Stimulated activated CD4-positive, alpha-beta T cell treated with anti-CD3 and anti-CD28 coated beads, TNF-alpha, amount 100 ng/mL, for 1 hour (primary cell): ENCODE results near the gene OR52I2.

Experiments used
- DNase-seq, 3 donors: peaks; one replicate each; pipeline ENCODE4 v3.0.0-alpha.2; 2020; ENCODE audit warnings: low read depth in 3 of 3, low spot score in 1 of 3

OR52I2 gene

DNA sequence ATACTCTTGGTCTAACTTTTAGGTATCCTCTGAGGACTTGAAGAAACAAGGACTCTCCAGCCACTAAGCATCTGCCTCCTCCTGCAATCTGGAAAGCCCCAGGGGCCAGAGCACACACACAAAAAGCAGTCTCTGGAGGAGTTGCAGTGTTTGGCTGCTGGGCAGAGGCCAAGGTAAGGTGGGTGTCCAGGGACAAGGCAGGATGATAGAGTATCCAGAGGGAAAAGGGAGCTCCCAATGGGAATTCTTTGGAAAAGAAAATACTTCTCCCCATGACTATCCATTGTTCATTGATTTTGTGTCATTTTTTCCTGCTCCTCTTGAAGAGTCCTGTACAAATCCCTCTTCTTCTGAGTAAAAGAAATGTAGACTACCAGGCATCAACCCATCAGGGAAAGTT, at the start of gene OR52I2:
TSS of gene OR52I2 (plus strand) at position 301 of the 400 bp plus-strand sequence.
- DNase-seq = no peak

DNA sequence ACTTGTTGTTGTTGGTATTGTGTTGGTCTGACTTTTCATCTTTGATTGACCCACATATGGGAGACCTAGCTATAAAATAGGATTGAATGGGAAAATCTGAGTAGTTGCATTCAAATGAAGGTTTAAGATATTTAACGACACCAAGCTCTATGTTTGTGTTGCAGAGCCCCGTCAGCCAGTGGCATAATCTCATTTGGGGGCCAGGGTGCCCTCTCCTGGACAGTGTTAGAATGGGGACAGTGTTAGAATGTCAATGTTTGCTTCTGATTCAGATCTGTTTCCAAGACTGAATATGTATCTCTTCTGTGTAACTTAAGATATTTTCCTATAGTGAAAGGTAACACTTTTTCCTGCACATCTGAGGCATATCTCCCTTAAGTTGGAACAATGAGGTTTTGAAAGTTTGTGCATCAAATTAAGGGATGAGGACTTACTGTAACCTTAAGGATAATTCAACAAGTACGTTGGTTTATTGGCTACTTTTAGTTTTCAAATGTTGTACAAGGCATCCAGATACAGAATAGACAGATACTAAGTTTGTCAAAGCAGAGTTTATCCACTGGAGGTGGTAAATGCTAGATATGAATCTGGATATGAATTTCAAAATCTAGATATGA, 41.8 kb upstream of the OR52I2 start:
- peak in 2 of 3 donors; percentile 8 to 37 for DNase-seq

DNA sequence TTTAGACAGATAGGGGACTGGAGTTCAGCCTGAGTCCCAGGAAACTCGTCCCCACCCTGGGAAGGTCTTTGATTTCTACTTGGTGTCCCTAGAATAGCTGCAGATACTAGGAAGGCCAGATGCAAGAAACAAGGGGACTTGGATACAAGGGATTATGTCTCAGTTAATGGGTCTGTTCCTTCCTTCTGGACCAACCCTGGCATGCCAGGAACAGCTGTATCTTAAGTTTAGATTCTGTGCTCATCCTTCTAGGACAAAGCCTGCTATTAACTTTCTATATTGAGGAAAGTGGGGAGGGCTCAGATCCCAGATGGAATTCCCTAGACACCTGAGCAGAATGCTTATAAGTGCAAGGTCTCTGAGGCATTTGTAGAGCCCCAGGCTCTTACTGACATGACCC, 40.5 kb upstream of the OR52I2 start:
- no peak for DNase-seq

GRCh38 chr11:4543561-4543960, 38.0 kb upstream of the OR52I2 start:
- DNase-seq = no peak

- no peak for DNase-seq
These were observed 36.7 kb upstream of the OR52I2 start, which contains the start of gene OR52M1 for GRCh38 chr11:4544891-4545290. TSS of gene OR52M1 (plus strand) at chr11:4545191. CDS start at chr11:4545191, 0 bp downstream.

- no peak for DNase-seq
These were observed 34.7 kb upstream of the OR52I2 start for GRCh38 chr11:4546878-4547277.

- no peak for DNase-seq
These were observed 34.1 kb upstream of the OR52I2 start for GRCh38 chr11:4547416-4547815.

DNA sequence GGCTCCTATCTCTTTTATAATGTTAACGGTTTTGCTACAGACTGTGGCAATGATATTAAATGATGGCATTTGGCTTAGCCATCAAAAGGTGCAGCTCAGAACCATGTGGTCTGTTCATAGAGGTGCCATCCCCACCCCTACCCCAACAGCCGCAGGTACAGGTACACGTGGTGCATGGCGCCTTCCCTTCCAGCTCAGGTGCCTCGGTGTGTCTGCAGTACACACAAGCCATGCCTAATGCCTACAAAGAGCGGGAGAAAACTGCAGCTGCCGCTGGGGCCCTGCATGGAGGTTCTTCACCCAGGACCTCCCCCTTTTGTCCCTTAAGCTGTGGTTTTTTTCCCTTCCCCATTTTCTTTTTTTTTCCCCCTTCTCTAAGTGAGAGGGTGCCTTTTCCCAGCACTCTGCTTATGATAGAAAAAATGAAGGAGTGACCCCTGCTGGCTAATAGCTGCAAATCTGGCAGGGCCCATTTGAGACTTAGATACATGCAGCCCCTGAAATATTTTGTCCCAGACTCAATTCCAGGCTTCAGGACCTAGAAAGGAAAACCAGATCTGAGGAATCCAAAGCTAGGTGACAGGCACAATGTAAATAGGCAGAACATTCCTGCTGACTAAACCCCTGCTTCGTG, 30.1 kb upstream of the OR52I2 start:
- DNase-seq = no peak

- no peak for DNase-seq
These were observed 21.8 kb upstream of the OR52I2 start for GRCh38 chr11:4559527-4560440.

DNA sequence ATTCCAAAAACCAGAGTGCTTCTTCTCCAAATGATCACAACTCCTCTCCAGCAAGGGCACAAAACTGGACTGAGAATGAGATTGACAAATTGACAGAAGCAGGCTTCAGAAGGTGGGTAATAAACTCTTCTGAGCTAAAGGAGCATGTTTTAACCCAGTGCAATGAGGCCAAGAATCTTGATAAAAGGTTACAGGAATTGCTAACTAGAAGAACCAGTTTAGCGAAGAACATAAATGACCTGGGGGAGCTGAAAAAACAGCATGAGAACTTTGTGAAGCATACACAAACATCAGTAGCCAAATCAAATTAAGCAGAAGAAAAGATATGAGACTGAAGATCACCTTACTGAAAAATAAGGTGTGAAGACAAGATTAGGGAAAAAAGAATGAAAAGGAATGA, 21.1 kb upstream of the OR52I2 start:
- no peak for DNase-seq

GRCh38 chr11:4565371-4565770, 16.2 kb upstream of the OR52I2 start:
- DNase-seq = no peak

GRCh38 chr11:4569075-4569474, 12.5 kb upstream of the OR52I2 start:
- DNase-seq = no peak

GRCh38 chr11:4576880-4577279, 4.7 kb upstream of the OR52I2 start:
- no peak for DNase-seq

DNA sequence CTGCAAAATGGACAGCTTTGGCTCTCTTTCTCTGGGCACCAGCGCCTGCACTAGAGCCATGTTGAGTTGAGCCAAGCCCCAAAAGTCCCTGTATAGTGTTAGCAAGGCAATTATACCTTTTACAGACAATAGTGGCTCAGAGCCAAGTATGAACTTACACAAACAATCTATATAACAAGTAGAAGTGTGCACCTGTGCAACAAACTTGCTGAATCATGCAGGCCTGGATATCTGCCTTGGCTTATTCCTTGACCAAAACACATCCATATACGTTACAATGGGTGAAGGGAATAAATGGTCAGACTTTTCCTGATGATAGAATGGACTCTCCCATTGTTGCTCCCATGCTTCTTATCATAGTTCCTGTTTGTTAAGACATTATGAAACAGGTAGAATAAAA, 3.8 kb upstream of the OR52I2 start:
- no peak for DNase-seq

DNA sequence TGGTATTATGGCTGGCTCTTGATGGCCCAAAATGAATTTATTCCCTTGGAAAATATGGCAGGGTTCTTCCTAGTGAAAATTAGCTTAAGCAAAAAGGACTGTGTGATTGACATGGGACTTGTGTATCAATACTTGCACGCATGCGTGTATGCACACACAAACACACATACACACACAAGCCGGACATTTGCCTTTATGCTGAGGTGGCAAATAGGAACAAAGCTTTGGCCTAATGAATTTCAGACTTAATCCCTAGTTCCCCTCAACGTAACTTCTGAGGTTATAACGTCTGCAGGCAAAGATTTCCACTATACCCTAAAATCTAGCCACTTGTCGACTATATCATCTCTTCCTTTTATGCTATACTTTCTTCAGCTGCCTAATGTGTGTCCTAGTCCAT, 2.9 kb upstream of the OR52I2 start:
- DNase-seq = no peak

DNA sequence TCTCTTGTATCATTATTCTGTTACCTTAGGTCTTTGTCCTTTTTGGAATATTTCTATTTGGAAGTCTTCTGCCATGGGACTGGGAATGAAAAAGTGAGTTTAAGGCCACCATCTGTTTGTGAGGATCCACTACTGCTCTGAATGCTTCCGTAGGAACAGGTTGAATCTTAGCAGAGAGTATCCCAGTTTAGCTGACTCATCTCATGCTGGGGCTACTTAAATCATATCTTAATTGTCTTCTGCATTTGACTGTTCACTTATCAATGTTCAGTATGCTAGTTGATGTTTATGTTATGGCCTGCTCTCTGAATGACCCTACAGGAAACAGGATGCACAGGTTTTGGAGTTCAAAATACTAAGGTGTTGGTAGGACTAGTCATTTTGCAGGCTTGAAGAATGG, 1.4 kb upstream of the OR52I2 start:
- no peak for DNase-seq

DNA sequence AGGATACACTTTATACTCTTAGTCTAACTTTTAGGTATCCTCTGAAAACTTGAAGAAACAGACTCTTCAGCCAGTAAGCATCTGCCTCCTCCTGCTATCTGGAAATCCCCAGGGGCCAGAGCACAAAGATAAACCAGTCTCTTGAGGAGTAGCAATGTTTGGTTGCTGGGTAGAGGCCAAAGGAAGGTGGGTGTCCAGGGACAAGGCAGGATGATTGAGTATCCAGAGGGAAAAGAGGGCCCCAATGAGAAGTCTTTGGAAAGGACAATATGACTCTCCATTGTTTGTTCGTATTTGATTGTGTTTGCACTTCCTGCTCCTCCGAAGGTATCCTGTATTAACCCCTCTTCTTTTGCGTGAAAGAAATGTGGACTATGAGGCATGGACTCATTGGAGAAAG, 7.5 kb downstream of the OR52I2 start:
- no peak for DNase-seq

- no peak for DNase-seq
These were observed 12.2 kb downstream of the OR52I2 start, which contains the start of gene OR52I1 for GRCh38 chr11:4593739-4594138. TSS of gene OR52I1 (plus strand) at chr11:4594039. CDS start at chr11:4594039, 0 bp downstream.

DNA sequence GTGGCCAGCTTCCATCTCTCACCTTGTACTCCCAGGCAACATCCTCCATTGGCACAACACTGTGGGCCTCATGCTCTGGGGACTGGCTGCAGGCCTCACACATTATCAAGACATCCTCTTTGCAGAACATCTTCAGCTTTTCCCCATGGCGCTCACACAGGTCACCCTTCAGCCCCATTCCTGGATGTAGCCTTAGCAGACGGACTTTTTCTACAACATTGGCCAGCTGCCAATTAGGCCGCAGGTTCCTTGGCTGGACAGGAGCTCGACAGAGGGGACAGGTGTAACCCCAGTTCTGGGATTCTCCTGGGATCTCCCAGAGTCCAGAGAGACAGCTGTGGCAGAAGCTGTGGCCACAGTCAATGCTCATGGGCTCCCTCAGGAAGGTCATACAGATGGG, 23.5 kb downstream of the OR52I2 start:
- DNase-seq = no peak

DNA sequence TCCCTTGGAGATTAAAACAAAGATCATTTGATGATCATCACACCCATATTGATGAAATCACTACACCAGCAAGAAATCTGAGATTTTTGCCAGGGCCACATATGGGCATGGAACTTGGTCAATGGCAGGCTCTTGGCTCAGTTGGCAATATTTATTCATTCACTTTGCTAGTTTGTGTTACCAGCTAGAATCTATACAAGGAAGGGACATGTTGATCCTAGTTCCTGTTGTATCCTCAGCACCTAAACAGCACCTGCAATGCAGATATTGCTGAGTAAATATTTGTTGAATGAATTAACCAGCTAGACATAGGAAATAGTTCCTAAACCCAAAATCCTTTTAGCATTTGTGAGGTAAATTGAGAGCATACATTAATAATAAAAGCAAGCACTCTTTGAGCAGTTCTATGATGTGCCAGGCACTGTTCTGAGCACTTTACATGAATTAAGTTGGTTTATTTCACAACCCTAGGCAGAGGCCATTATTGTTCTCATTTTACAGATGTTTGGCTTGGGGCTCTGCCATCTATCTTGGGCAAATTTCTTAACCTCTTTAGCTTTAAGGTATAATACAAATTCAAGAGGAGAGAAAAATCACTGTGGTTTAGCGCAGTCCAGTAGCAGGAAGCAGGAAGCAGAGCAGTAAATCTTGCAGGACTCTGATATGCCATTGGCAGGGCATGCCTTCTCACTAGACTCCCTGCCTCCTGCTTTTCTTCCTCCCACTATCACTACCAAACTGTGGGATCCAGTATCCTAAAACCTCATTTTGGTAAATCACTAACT, 24.9 kb downstream of the OR52I2 start:
- DNase-seq = no peak

DNA sequence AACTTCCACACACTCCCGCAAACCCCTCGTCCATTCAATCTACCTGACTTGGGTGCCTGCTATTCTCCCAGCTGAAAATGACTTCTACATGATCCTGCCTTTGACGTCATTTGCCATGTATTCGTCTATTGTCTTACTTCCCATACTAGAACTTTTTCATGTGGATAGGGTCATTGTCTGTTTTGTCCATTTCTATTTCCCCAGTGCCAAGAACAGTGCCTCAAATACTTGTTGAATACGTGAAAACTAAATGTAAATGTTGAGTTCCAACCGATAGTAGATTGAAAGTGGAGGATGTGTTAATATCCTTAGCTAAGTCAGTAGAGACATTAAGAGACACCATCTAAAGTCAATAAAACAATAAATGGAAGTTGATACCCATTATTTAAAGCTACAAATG, 25.6 kb downstream of the OR52I2 start:
- no peak for DNase-seq
